Caco-2 (cell line): ENCODE data around the gene TBL1X. TPM values are rescaled to one million over a fixed set of nuclear protein-coding genes. Genes with fewer than 3 reads are reported as not detected.

Experiments used
- BruUV-seq: library from RNA; stranded (reverse); fragments of 400-500 nt; replicated peaks from 2 replicates; lab custom pipeline; 2021; lab: Mats Ljungman, UMichigan
- CTCF ChIA-PET: fragments of 300-600 bp; sonication (Branson Sonifier 250); formaldehyde crosslinking; loops from one replicate; lab custom pipeline; 2022; ENCODE audit warnings: antibody characterized with exemption; lab: Charles Lee
- POLR2A ChIA-PET: fragments of 300-600 bp; sonication (Branson Sonifier 250); formaldehyde crosslinking; loops from one replicate; lab custom pipeline; 2022; ENCODE audit warnings: antibody characterized with exemption; lab: Charles Lee
- DNase-seq, 2 experiments: peaks; one replicate each; pipeline versions ENCODE4 v3.0.0 to v3.0.0-alpha.2; 2020 to 2022
- H3K27me3 ChIP-seq: replicated peaks from 2 replicates; pipeline ENCODE4 v1.6.0; 2011; ENCODE audit warnings: low read length; ENCODE audit not compliant: control insufficient read depth, insufficient read depth
- H3K36me3 ChIP-seq: 2 replicates; pipeline ENCODE4 v1.5.1; 2011; ENCODE audit warnings: low read length; ENCODE audit not compliant: control insufficient read depth, insufficient read depth
- H3K4me1 ChIP-seq: fragments of 250-450 bp; sonication (Bioruptor Pico); 2 replicates; pipeline ENCODE4 v1.5.1; 2020; ENCODE audit warnings: mild to moderate bottlenecking
- H3K4me3 ChIP-seq: 2 replicates; pipeline ENCODE4 v1.5.1; 2011; ENCODE audit warnings: low read depth, mild to moderate bottlenecking, control low read depth, low read length
- H3K9me3 ChIP-seq: fragments of 250-450 bp; sonication (Bioruptor Pico); 2 replicates; pipeline ENCODE4 v1.5.1; 2020; ENCODE audit warnings: mild to moderate bottlenecking, moderate library complexity
- H3K27ac Mint-ChIP-seq: one replicate; pipeline ENCODE4 v1.8.0; 2022; ENCODE audit warnings: mixed read lengths; ENCODE audit not compliant: unreplicated experiment
- H3K27me3 Mint-ChIP-seq: one replicate; pipeline ENCODE4 v1.8.0; 2022; ENCODE audit warnings: mixed read lengths; ENCODE audit not compliant: insufficient read depth, unreplicated experiment
- H3K36me3 Mint-ChIP-seq: one replicate; pipeline ENCODE4 v1.8.0; 2022; ENCODE audit warnings: mild to moderate bottlenecking, mixed read lengths; ENCODE audit not compliant: insufficient read depth, unreplicated experiment
- H3K4me1 Mint-ChIP-seq: one replicate; pipeline ENCODE4 v1.8.0; 2022; ENCODE audit warnings: low read depth, mixed read lengths; ENCODE audit not compliant: unreplicated experiment
- H3K4me3 Mint-ChIP-seq: one replicate; pipeline ENCODE4 v1.8.0; 2022; ENCODE audit warnings: mild to moderate bottlenecking, moderate library complexity, mixed read lengths; ENCODE audit not compliant: unreplicated experiment
- H3K9me3 Mint-ChIP-seq: one replicate; pipeline ENCODE4 v1.8.0; 2022; ENCODE audit warnings: mixed read lengths; ENCODE audit not compliant: unreplicated experiment
- CTCF ChIP-seq, 2 experiments: fragments of 200-600 bp in 1 of 2; IDR thresholded peaks; 1 replicate in 1 of 2; 2 replicates in 1 of 2; pipeline versions ENCODE4 v1.5.1 to v1.8.0; 2011 to 2022; ENCODE audit warnings: antibody characterized with exemption in 1 of 2, control low read depth in 1 of 2, inconsistent platforms in 1 of 2, low read depth in 1 of 2, low read length in 1 of 2, mild to moderate bottlenecking in 1 of 2, moderate library complexity in 1 of 2; ENCODE audit not compliant: insufficient read depth in 1 of 2, severe bottlenecking in 1 of 2, unreplicated experiment in 1 of 2
- intact Hi-C: fragments of 100-400 bp; cut with micrococcal nuclease; formaldehyde crosslinking; loops from one replicate; pipeline ENCODE4 v1.10.0; 2022; ENCODE audit not compliant: unreplicated experiment
- total RNA-seq: library from RNA; stranded (reverse); gene quantifications from 2 replicates; pipeline ENCODE4 v1.2.3, GENCODE V29; 2022

Gene TBL1X
- total RNA-seq, 1 experiment from 2014 or later: 84.2 TPM

- CTCF ChIA-PET: no interaction called here
Observed at GRCh38 chrX:9681011-9681410, 216.2 kb downstream of the TBL1X start.

GRCh38 chrX:9681422-9681821 lies 216.6 kb downstream of the TBL1X start:
- H3K27me3 ChIP-seq: no peaks in the 10 kb centered on the region
- no peak for DNase-seq
- Mint-ChIP-seq H3K4me1 (peaks cover 7% of the 10 kb centered on the region), H3K27me3 (no peaks in the 10 kb centered on the region), H3K36me3 (peaks cover 52% of the 10 kb centered on the region), H3K9me3 (no peaks in the 10 kb centered on the region), H3K4me3 (no peak overlapping the region), H3K27ac (no peak overlapping the region)
- BruUV-seq: no TSS peak
- H3K36me3 ChIP-seq: no peaks in the 10 kb centered on the region; the same call in 1 of the 2 replicates
- ChIA-PET POLR2A (no interaction called here), CTCF (no interaction called here)
- no peaks in the 10 kb centered on the region for H3K4me1 ChIP-seq
- intact Hi-C loops: no loop called here
- TF ChIP-seq CTCF (IDR thresholded peaks at IDR 0.05; ENCODE audit: insufficient read depth in 1 of 2, low read depth in 1 of 2, low read length in 1 of 2, severe bottlenecking in 1 of 2, unreplicated experiment in 1 of 2): no peak
- no peaks in the 10 kb centered on the region for H3K9me3 ChIP-seq
- no peak overlapping the region for H3K4me3 ChIP-seq

More at GRCh38 chrX:9681011-9681410, 216.2 kb downstream of the TBL1X start:
- intact Hi-C loops: no loop called here
- no TSS peak for BruUV-seq
- no peaks in the 10 kb centered on the region; the same call in 1 of the 2 replicates for H3K36me3 ChIP-seq
- Mint-ChIP-seq H3K27me3 (no peaks in the 10 kb centered on the region), H3K4me3 (no peak overlapping the region), H3K36me3 (peaks cover 50% of the 10 kb centered on the region), H3K9me3 (no peaks in the 10 kb centered on the region), H3K27ac (no peak overlapping the region), H3K4me1 (peaks cover 7% of the 10 kb centered on the region)
- POLR2A ChIA-PET: no interaction called here
- H3K9me3 ChIP-seq: no peaks in the 10 kb centered on the region
- no peak overlapping the region for H3K4me3 ChIP-seq
- TF ChIP-seq CTCF (IDR thresholded peaks at IDR 0.05; ENCODE audit: insufficient read depth in 1 of 2, low read depth in 1 of 2, low read length in 1 of 2, severe bottlenecking in 1 of 2, unreplicated experiment in 1 of 2): no peak
- DNase-seq: no peak
- no peaks in the 10 kb centered on the region for H3K27me3 ChIP-seq
- H3K4me1 ChIP-seq: no peaks in the 10 kb centered on the region

GRCh38 chrX:9682456-9682855 lies 217.6 kb downstream of the TBL1X start:
- H3K27me3 ChIP-seq: no peaks in the 10 kb centered on the region
- no peak for TF ChIP-seq CTCF (IDR thresholded peaks at IDR 0.05; ENCODE audit: insufficient read depth in 1 of 2, low read depth in 1 of 2, low read length in 1 of 2, severe bottlenecking in 1 of 2, unreplicated experiment in 1 of 2)
- CTCF ChIA-PET: no interaction called here
- POLR2A ChIA-PET: no interaction called here
- Mint-ChIP-seq H3K4me3 (no peak overlapping the region), H3K36me3 (peaks cover 52% of the 10 kb centered on the region), H3K27me3 (no peaks in the 10 kb centered on the region), H3K27ac (peak overlapping the region; percentile 79), H3K9me3 (no peaks in the 10 kb centered on the region), H3K4me1 (peaks cover 7% of the 10 kb centered on the region)
- H3K4me3 ChIP-seq: no peak overlapping the region
- peak in 1 of 2 experiments; percentile 3 for DNase-seq
- intact Hi-C loops: no loop called here
- no peaks in the 10 kb centered on the region for H3K4me1 ChIP-seq
- H3K9me3 ChIP-seq: no peaks in the 10 kb centered on the region
- BruUV-seq: no TSS peak
- H3K36me3 ChIP-seq: no peaks in the 10 kb centered on the region; the same call in 1 of the 2 replicates
